Stimulated activated CD4-positive, alpha-beta T cell treated with anti-CD3 and anti-CD28 coated beads, Interleukin-15, amount 100 ng/mL, for 48 hours (primary cell): Measurements from ENCODE around the gene MLST8.
"Not testable (repeated sequence)": the region's sequence is repeated elsewhere in the genome, so short reads cannot be mapped to it uniquely, and the experiment has no call there.

Experiments
- DNase-seq, 2 donors: peaks; one replicate each; pipeline ENCODE4 v3.0.0-alpha.2; 2020; ENCODE audit warnings: low read depth in 2 of 2

MLST8 gene

GRCh38 chr16:2231016-2231931 lies 26.0 kb downstream of the MLST8 start:
- DNase-seq: no peak

GRCh38 chr16:2232094-2232990 lies 27.1 kb downstream of the MLST8 start:
- DNase-seq: no peak

- DNase-seq: no peak
These were observed 28.0 kb downstream of the MLST8 start for GRCh38 chr16:2233046-2233775.

- no peak for DNase-seq
These were observed 28.9 kb downstream of the MLST8 start for GRCh38 chr16:2233872-2234812.

- no peak for DNase-seq
These were observed 29.5 kb downstream of the MLST8 start for GRCh38 chr16:2234813-2235170.

- no peak for DNase-seq
These were observed 30.0 kb downstream of the MLST8 start for GRCh38 chr16:2235234-2235651.

GRCh38 chr16:2235695-2236336 lies 30.6 kb downstream of the MLST8 start:
- no peak for DNase-seq

GRCh38 chr16:2236337-2237101 lies 31.3 kb downstream of the MLST8 start, which contains the start of gene DNASE1L2:
Gene DNASE1L2, plus strand, starts transcription at chr16:2236444. Its CDS starts 373 bp downstream, at chr16:2236817.
- DNase-seq: no peak

GRCh38 chr16:2237102-2237482 lies 31.8 kb downstream of the MLST8 start:
- no peak for DNase-seq

- DNase-seq: no peak
These were observed 32.4 kb downstream of the MLST8 start for GRCh38 chr16:2237493-2238149.

- no peak for DNase-seq
These were observed 33.0 kb downstream of the MLST8 start for GRCh38 chr16:2238150-2238837.

- no peak for DNase-seq
These were observed 33.8 kb downstream of the MLST8 start for GRCh38 chr16:2238838-2239675.

GRCh38 chr16:2240331-2240730 lies 35.1 kb downstream of the MLST8 start:
- not testable (repeated sequence) for DNase-seq

- no peak for DNase-seq
These were observed 37.3 kb downstream of the MLST8 start for GRCh38 chr16:2242598-2242997.

GRCh38 chr16:2243031-2243528 lies 37.8 kb downstream of the MLST8 start:
- no peak for DNase-seq

- no peak for DNase-seq
These were observed 38.5 kb downstream of the MLST8 start for GRCh38 chr16:2243781-2244180.

- no peak for DNase-seq
These were observed 39.0 kb downstream of the MLST8 start for GRCh38 chr16:2244301-2244700.
